Measurements from ENCODE around the gene SCAMP1. TPM values are rescaled to one million over a fixed set of nuclear protein-coding genes. Genes with fewer than 3 reads are reported as not detected.
A peak's percentile ranks its signal among the peaks of the same experiment; 100 is the strongest.

The SCAMP1 gene
- total and polyA plus RNA-seq, 10 donors, result 3.7 to 28.2 (median 21.7) TPM

- intact Hi-C loops (cut with DNase I; ENCODE audit: low total_unique reads), result no loop called here
- Histone ChIP-seq H3K9me3 (no peaks in the 10 kb centered on the region), H3K27me3 (replicated peaks in 1 of 7) (no peaks in the 10 kb centered on the region), H3K4me1 (peaks cover 0 to 26% (median 23%) of the 10 kb centered on the region in 6 donors), H3K36me3 (peaks cover 0 to 13% (median under 1%) of the 10 kb centered on the region in 6 donors), H3K4me3 (no peak overlapping the region), H3K27ac (peak overlapping the region in 4 of 8 donors; percentile 35 to 82 (median 70))
- 94 to 98% (median 97%) methylated on average over 1 of the region's 1 CpG for WGBS, 5 donors
- TF ChIP-seq POLR2A (IDR thresholded peaks at IDR 0.05) (no peak), CTCF (IDR thresholded peaks at IDR 0.05 in 8 of 11, conservative IDR thresholded peaks at IDR 0.05 in 3 of 11) (no peak), POLR2AphosphoS5 (IDR thresholded peaks at IDR 0.05) (no peak)
- DNase-seq, result no peak
Measured at GRCh38 chr5:78482948-78483347, 122.5 kb downstream of the SCAMP1 start.

- peak in 1 of 3 donors; percentile 39 for TF ChIP-seq POLR2AphosphoS5 (IDR thresholded peaks at IDR 0.05)
- TF ChIP-seq POLR2A (IDR thresholded peaks at IDR 0.05), result no peak
- Histone ChIP-seq H3K4me3 (no peak overlapping the region), H3K9me3 (no peaks in the 10 kb centered on the region), H3K27me3 (replicated peaks in 1 of 7) (no peaks in the 10 kb centered on the region), H3K4me1 (peaks cover 0 to 36% (median 23%) of the 10 kb centered on the region in 6 donors), H3K27ac (peak overlapping the region in 5 of 8 donors; percentile 51 to 82 (median 70)), H3K36me3 (peaks cover 0 to 23% (median 3%) of the 10 kb centered on the region in 6 donors)
- no peak for DNase-seq
- intact Hi-C loops (cut with DNase I; ENCODE audit: low total_unique reads), result no loop called here
- 44 to 75% (median 55%) methylated on average over 3 of the region's 3 CpGs for WGBS, 5 donors
Measured at GRCh38 chr5:78483809-78484521, 123.5 kb downstream of the SCAMP1 start.

- Histone ChIP-seq H3K4me1 (peaks cover 0 to 36% (median 23%) of the 10 kb centered on the region in 6 donors), H3K4me3 (no peak overlapping the region), H3K27me3 (replicated peaks in 1 of 7) (no peaks in the 10 kb centered on the region), H3K36me3 (peaks cover 0 to 26% (median 3%) of the 10 kb centered on the region in 6 donors), H3K9me3 (no peaks in the 10 kb centered on the region), H3K27ac (no peak overlapping the region)
- intact Hi-C loops (cut with DNase I; ENCODE audit: low total_unique reads), result no loop called here
- no peak for TF ChIP-seq POLR2AphosphoS5 (IDR thresholded peaks at IDR 0.05)
- no peak for TF ChIP-seq POLR2A (IDR thresholded peaks at IDR 0.05)
- no peak for TF ChIP-seq CTCF (IDR thresholded peaks at IDR 0.05 in 8 of 11, conservative IDR thresholded peaks at IDR 0.05 in 3 of 11)
- DNase-seq, result no peak
- WGBS, 5 donors, result 96 to 98% (median 97%) methylated on average over 2 of the region's 2 CpGs
Measured at GRCh38 chr5:78486218-78486617, 125.8 kb downstream of the SCAMP1 start.

GRCh38 chr5:78487846-78488245 lies 127.4 kb downstream of the SCAMP1 start:
- intact Hi-C loops (cut with DNase I; ENCODE audit: low total_unique reads), result no loop called here
- Histone ChIP-seq H3K4me1 (peaks cover 0 to 32% (median 22%) of the 10 kb centered on the region in 6 donors), H3K9me3 (no peaks in the 10 kb centered on the region), H3K27me3 (replicated peaks in 1 of 7) (no peaks in the 10 kb centered on the region), H3K4me3 (no peak overlapping the region), H3K36me3 (peaks cover 0 to 26% (median 3%) of the 10 kb centered on the region in 6 donors), H3K27ac (no peak overlapping the region)
- no peak for TF ChIP-seq CTCF (IDR thresholded peaks at IDR 0.05 in 8 of 11, conservative IDR thresholded peaks at IDR 0.05 in 3 of 11)
- TF ChIP-seq POLR2A (IDR thresholded peaks at IDR 0.05), result no peak
- TF ChIP-seq POLR2AphosphoS5 (IDR thresholded peaks at IDR 0.05), result no peak
- DNase-seq, result no peak
- 48 to 64% (median 50%) methylated on average over 4 of the region's 4 CpGs for WGBS, 5 donors

Data from spleen (tissue), 11 donors.